ENCODE data around the gene PHB1.

DNA sequence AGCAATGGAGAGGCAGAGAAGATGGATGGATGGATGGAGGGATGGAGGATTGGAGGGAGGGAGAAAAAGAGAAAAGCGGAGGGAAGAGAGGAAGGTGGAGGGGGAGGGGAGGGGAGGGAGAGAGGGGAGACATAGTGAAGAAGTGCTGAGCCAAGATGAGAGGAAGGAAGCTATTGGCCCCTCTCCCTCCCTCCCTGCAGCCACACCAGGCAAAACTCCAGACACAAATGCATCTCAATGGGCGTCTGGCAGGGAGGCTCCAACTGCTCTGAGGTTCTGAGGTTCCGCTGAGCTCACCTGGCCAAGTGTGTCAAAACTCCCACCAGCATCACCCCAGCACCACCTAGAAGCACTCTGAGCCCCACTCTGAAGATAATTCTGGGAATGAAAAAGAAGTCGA, 26.9 kb upstream of the PHB1 start:
- no peak for TF ChIP-seq GFI1B (tag by site-specific recombination; IDR thresholded peaks at IDR 0.05)
- TF ChIP-seq ZNF174 (tag by site-specific recombination; IDR thresholded peaks at IDR 0.05), result no peak
